T-helper 22 cell (primary cell): ENCODE data around the gene COPS4.
"Not testable (repeated sequence)": the region's sequence is repeated elsewhere in the genome, so short reads cannot be mapped to it uniquely, and the experiment has no call there.

Source experiments
- DNase-seq: peaks from one replicate; pipeline ENCODE4 v3.0.0-alpha.2; 2020; ENCODE audit warnings: low read depth

Gene COPS4

GRCh38 chr4:83084956-83085355, 50.0 kb downstream of the COPS4 start:
- not testable (repeated sequence) for DNase-seq

GRCh38 chr4:83089410-83090157, 54.6 kb downstream of the COPS4 start:
- DNase-seq: no peak

- DNase-seq: no peak
These were observed 58.2 kb downstream of the COPS4 start for GRCh38 chr4:83093060-83093640.

- no peak for DNase-seq
These were observed 61.4 kb downstream of the COPS4 start for GRCh38 chr4:83096397-83096796.

- DNase-seq: no peak
These were observed 70.0 kb downstream of the COPS4 start for GRCh38 chr4:83104991-83105390.

GRCh38 chr4:83107631-83108030, 72.6 kb downstream of the COPS4 start:
- no peak for DNase-seq

- DNase-seq: no peak
These were observed 73.3 kb downstream of the COPS4 start for GRCh38 chr4:83108101-83108861.

- DNase-seq: peak; percentile 16
These were observed 74.7 kb downstream of the COPS4 start for GRCh38 chr4:83109480-83110222.

GRCh38 chr4:83110223-83110945, 75.4 kb downstream of the COPS4 start:
- peak; percentile 67 for DNase-seq

GRCh38 chr4:83110970-83111750, 76.2 kb downstream of the COPS4 start:
- no peak for DNase-seq

GRCh38 chr4:83111751-83112141, 76.8 kb downstream of the COPS4 start:
- not testable (repeated sequence) for DNase-seq

GRCh38 chr4:83112231-83112630, 77.2 kb downstream of the COPS4 start:
- no peak for DNase-seq

GRCh38 chr4:83112678-83113428, 77.9 kb downstream of the COPS4 start:
- no peak for DNase-seq

GRCh38 chr4:83113429-83113786, 78.4 kb downstream of the COPS4 start:
- no peak for DNase-seq

- peak; percentile 6 for DNase-seq
These were observed 79.6 kb downstream of the COPS4 start, which contains the start of gene PLAC8 for GRCh38 chr4:83114576-83114975. Gene PLAC8 (minus strand): TSS chr4:83114729. CDS start chr4:83107921, 6,808 bp downstream.

GRCh38 chr4:83115000-83115399, 80.0 kb downstream of the COPS4 start:
- DNase-seq: no peak

- no peak for DNase-seq
These were observed 80.8 kb downstream of the COPS4 start for GRCh38 chr4:83115656-83116285.

GRCh38 chr4:83118869-83119268, 83.9 kb downstream of the COPS4 start:
- DNase-seq: no peak

- DNase-seq: no peak
These were observed 86.3 kb downstream of the COPS4 start for GRCh38 chr4:83121246-83121645.
